Measurements from ENCODE around the gene DCST1. TPM values are rescaled to one million over a fixed set of nuclear protein-coding genes. Genes with fewer than 3 reads are reported as not detected.

The DCST1 gene
- total and polyA plus RNA-seq, 2 of the 8 experiments (the other 6 are each of a cell fraction or from before 2014, with no cell fraction given), result not detected

GRCh38 chr1:155060736-155061135 lies 27.1 kb downstream of the DCST1 start (continued):
- TF ChIP-seq, protein P1, sequence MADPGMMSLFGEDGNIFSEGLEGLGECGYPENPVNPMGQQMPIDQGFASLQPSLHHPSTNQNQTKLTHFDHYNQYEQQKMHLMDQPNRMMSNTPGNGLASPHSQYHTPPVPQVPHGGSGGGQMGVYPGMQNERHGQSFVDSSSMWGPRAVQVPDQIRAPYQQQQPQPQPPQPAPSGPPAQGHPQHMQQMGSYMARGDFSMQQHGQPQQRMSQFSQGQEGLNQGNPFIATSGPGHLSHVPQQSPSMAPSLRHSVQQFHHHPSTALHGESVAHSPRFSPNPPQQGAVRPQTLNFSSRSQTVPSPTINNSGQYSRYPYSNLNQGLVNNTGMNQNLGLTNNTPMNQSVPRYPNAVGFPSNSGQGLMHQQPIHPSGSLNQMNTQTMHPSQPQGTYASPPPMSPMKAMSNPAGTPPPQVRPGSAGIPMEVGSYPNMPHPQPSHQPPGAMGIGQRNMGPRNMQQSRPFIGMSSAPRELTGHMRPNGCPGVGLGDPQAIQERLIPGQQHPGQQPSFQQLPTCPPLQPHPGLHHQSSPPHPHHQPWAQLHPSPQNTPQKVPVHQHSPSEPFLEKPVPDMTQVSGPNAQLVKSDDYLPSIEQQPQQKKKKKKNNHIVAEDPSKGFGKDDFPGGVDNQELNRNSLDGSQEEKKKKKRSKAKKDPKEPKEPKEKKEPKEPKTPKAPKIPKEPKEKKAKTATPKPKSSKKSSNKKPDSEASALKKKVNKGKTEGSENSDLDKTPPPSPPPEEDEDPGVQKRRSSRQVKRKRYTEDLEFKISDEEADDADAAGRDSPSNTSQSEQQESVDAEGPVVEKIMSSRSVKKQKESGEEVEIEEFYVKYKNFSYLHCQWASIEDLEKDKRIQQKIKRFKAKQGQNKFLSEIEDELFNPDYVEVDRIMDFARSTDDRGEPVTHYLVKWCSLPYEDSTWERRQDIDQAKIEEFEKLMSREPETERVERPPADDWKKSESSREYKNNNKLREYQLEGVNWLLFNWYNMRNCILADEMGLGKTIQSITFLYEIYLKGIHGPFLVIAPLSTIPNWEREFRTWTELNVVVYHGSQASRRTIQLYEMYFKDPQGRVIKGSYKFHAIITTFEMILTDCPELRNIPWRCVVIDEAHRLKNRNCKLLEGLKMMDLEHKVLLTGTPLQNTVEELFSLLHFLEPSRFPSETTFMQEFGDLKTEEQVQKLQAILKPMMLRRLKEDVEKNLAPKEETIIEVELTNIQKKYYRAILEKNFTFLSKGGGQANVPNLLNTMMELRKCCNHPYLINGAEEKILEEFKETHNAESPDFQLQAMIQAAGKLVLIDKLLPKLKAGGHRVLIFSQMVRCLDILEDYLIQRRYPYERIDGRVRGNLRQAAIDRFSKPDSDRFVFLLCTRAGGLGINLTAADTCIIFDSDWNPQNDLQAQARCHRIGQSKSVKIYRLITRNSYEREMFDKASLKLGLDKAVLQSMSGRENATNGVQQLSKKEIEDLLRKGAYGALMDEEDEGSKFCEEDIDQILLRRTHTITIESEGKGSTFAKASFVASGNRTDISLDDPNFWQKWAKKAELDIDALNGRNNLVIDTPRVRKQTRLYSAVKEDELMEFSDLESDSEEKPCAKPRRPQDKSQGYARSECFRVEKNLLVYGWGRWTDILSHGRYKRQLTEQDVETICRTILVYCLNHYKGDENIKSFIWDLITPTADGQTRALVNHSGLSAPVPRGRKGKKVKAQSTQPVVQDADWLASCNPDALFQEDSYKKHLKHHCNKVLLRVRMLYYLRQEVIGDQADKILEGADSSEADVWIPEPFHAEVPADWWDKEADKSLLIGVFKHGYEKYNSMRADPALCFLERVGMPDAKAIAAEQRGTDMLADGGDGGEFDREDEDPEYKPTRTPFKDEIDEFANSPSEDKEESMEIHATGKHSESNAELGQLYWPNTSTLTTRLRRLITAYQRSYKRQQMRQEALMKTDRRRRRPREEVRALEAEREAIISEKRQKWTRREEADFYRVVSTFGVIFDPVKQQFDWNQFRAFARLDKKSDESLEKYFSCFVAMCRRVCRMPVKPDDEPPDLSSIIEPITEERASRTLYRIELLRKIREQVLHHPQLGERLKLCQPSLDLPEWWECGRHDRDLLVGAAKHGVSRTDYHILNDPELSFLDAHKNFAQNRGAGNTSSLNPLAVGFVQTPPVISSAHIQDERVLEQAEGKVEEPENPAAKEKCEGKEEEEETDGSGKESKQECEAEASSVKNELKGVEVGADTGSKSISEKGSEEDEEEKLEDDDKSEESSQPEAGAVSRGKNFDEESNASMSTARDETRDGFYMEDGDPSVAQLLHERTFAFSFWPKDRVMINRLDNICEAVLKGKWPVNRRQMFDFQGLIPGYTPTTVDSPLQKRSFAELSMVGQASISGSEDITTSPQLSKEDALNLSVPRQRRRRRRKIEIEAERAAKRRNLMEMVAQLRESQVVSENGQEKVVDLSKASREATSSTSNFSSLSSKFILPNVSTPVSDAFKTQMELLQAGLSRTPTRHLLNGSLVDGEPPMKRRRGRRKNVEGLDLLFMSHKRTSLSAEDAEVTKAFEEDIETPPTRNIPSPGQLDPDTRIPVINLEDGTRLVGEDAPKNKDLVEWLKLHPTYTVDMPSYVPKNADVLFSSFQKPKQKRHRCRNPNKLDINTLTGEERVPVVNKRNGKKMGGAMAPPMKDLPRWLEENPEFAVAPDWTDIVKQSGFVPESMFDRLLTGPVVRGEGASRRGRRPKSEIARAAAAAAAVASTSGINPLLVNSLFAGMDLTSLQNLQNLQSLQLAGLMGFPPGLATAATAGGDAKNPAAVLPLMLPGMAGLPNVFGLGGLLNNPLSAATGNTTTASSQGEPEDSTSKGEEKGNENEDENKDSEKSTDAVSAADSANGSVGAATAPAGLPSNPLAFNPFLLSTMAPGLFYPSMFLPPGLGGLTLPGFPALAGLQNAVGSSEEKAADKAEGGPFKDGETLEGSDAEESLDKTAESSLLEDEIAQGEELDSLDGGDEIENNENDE (IDR thresholded peaks at IDR 0.05; ENCODE audit: insufficient replicate concordance, low read length), result no peak
- TF ChIP-seq RNF2 (IDR thresholded peaks at IDR 0.05; ENCODE audit: borderline replicate concordance, low read depth, low read length, missing control alignments, poor library complexity, severe bottlenecking) (no peak), RBBP5 (IDR thresholded peaks at IDR 0.05; ENCODE audit: borderline replicate concordance, low read depth, low read length) (no peak), ATF2 (IDR thresholded peaks at IDR 0.05; ENCODE audit: low read length) (no peak), CREB1 (IDR thresholded peaks at IDR 0.05) (no peak), SIN3A (conservative IDR thresholded peaks at IDR 0.05 in 1 of 2, IDR thresholded peaks at IDR 0.05 in 1 of 2; ENCODE audit: low read depth in 1 of 2, low read length in 2 of 2) (no peak)
